Endothelial cell (in vitro differentiated cells): ENCODE results near the gene SELENOO. TPM values are rescaled to one million over a fixed set of nuclear protein-coding genes. Genes with fewer than 3 reads are reported as not detected.
"Not testable (repeated sequence)": the region's sequence is repeated elsewhere in the genome, so short reads cannot be mapped to it uniquely, and the experiment has no call there.

Experiments used
- DNase-seq: peaks from one replicate; pipeline ENCODE4 v3.0.0; 2021; ENCODE audit warnings: low spot score
- H3K27ac Mint-ChIP-seq: one replicate; pipeline ENCODE4 v1.8.0; 2021; ENCODE audit warnings: mixed read lengths, inconsistent platforms; ENCODE audit not compliant: unreplicated experiment
- H3K27me3 Mint-ChIP-seq: one replicate; pipeline ENCODE4 v1.8.0; 2021; ENCODE audit warnings: mild to moderate bottlenecking, moderate library complexity, mixed read lengths, inconsistent platforms; ENCODE audit not compliant: unreplicated experiment
- H3K36me3 Mint-ChIP-seq: one replicate; pipeline ENCODE4 v1.8.0; 2021; ENCODE audit warnings: mild to moderate bottlenecking, low read depth, mixed read lengths, inconsistent platforms; ENCODE audit not compliant: unreplicated experiment
- H3K4me1 Mint-ChIP-seq: one replicate; pipeline ENCODE4 v1.8.0; 2021; ENCODE audit warnings: mild to moderate bottlenecking, mixed read lengths, inconsistent platforms; ENCODE audit not compliant: unreplicated experiment
- H3K4me3 Mint-ChIP-seq: one replicate; pipeline ENCODE4 v1.8.0; 2021; ENCODE audit warnings: mild to moderate bottlenecking, mixed read lengths, inconsistent platforms; ENCODE audit not compliant: unreplicated experiment
- H3K9me3 Mint-ChIP-seq: one replicate; pipeline ENCODE4 v1.8.0; 2021; ENCODE audit warnings: mixed read lengths, inconsistent platforms; ENCODE audit not compliant: unreplicated experiment
- total RNA-seq: library from RNA; stranded (reverse); fragmentation: NEBNext Ultra II Directional; extraction: Animal tissue kit (Norgen Biotek cat#: 25700); gene quantifications from one replicate; pipeline ENCODE4 v1.2.1, GENCODE V29; 2021; ENCODE audit not compliant: unreplicated experiment
- TF ChIP-seq, protein P1 (sequence below): fragments of 200-600 bp; sonication (generic); IDR thresholded peaks from one replicate; pipeline ENCODE4 v1.5.0; 2021; ENCODE audit warnings: antibody characterized with exemption; ENCODE audit not compliant: unreplicated experiment

The SELENOO gene
- total RNA-seq, 1 donor from 2014 or later, result 18.7 TPM

GRCh38 chr22:50165436-50166123 is 35.2 kb upstream of the SELENOO start:
- DNase-seq, result no peak
- no peak overlapping the region for H3K27ac Mint-ChIP-seq
- no peaks in the 10 kb centered on the region for H3K4me1 Mint-ChIP-seq
- H3K4me3 Mint-ChIP-seq, result no peak overlapping the region
- H3K9me3 Mint-ChIP-seq, result no peaks in the 10 kb centered on the region
- TF ChIP-seq, protein P1, sequence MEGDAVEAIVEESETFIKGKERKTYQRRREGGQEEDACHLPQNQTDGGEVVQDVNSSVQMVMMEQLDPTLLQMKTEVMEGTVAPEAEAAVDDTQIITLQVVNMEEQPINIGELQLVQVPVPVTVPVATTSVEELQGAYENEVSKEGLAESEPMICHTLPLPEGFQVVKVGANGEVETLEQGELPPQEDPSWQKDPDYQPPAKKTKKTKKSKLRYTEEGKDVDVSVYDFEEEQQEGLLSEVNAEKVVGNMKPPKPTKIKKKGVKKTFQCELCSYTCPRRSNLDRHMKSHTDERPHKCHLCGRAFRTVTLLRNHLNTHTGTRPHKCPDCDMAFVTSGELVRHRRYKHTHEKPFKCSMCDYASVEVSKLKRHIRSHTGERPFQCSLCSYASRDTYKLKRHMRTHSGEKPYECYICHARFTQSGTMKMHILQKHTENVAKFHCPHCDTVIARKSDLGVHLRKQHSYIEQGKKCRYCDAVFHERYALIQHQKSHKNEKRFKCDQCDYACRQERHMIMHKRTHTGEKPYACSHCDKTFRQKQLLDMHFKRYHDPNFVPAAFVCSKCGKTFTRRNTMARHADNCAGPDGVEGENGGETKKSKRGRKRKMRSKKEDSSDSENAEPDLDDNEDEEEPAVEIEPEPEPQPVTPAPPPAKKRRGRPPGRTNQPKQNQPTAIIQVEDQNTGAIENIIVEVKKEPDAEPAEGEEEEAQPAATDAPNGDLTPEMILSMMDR, result no peak
- peaks cover 21% of the 10 kb centered on the region for H3K27me3 Mint-ChIP-seq
- H3K36me3 Mint-ChIP-seq, result no peaks in the 10 kb centered on the region

- DNase-seq, result no peak
- Mint-ChIP-seq H3K4me1 (no peaks in the 10 kb centered on the region), H3K27me3 (peaks cover 28% of the 10 kb centered on the region), H3K9me3 (no peaks in the 10 kb centered on the region), H3K4me3 (peak overlapping the region; percentile 78), H3K36me3 (no peaks in the 10 kb centered on the region), H3K27ac (no peak overlapping the region)
- TF ChIP-seq, protein P1, result no peak
Measured at GRCh38 chr22:50167689-50168489, 32.9 kb upstream of the SELENOO start.

- not testable (repeated sequence) for H3K4me1 Mint-ChIP-seq, H3K27ac Mint-ChIP-seq, H3K9me3 Mint-ChIP-seq, H3K36me3 Mint-ChIP-seq, DNase-seq
- Mint-ChIP-seq H3K4me3 (peak overlapping the region; percentile 31), H3K27me3 (peaks cover 27% of the 10 kb centered on the region)
Measured at GRCh38 chr22:50168490-50169180, 32.2 kb upstream of the SELENOO start.

GRCh38 chr22:50169181-50169759 is 31.5 kb upstream of the SELENOO start:
- H3K27me3 Mint-ChIP-seq, result peaks cover 27% of the 10 kb centered on the region
- no peak overlapping the region for H3K27ac Mint-ChIP-seq
- H3K9me3 Mint-ChIP-seq, result no peaks in the 10 kb centered on the region
- peak overlapping the region; percentile 31 for H3K4me3 Mint-ChIP-seq
- H3K36me3 Mint-ChIP-seq, result no peaks in the 10 kb centered on the region
- no peaks in the 10 kb centered on the region for H3K4me1 Mint-ChIP-seq
- TF ChIP-seq, protein P1, result no peak
- DNase-seq, result no peak

DNA sequence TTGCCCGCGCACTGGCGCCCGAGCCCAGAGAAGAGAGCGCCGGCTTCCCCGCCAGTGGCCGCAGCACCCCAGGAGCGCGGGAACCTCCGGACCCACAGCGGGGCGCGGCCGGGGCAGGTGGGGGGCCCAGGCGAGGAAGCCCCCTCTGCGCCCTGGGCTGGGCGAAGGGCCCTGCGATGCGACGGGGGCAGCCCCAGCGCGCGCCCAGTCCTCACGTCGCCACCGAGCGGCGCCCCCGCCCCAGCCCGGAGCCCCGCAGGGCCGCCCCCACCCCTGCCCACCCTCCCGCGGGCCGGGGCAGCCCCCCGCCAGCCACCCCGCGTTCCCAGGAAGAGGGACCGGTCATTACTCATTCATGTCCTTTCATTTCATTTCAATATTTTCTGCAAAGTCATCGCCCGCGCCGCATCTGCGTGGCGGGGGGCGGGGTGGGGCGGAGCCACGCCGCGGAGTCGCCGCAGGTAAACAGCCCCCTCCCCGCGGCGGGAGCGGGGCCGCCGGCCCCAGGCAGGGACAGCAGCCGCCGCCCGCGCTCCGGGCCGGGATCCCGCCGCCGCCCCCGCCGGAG is 31.0 kb upstream of the SELENOO start:
- DNase-seq, result no peak
- Mint-ChIP-seq H3K27me3 (peaks cover 31% of the 10 kb centered on the region), H3K36me3 (no peaks in the 10 kb centered on the region), H3K4me1 (no peaks in the 10 kb centered on the region), H3K4me3 (no peak overlapping the region), H3K9me3 (no peaks in the 10 kb centered on the region), H3K27ac (no peak overlapping the region)
- TF ChIP-seq, protein P1, result no peak
